HG02759 (cell line): Measurements from ENCODE around the gene AFTPH.
A peak's percentile ranks its signal among the peaks of the same experiment; 100 is the strongest.
"Not testable (repeated sequence)": the region's sequence is repeated elsewhere in the genome, so short reads cannot be mapped to it uniquely, and the experiment has no call there.

ENCODE experiments used
- ATAC-seq: cut with Tn5 transposase; IDR thresholded peaks from one replicate; pipeline ENCODE4 v1.9.1; 2021; ENCODE audit warnings: mild to moderate bottlenecking, moderate library complexity; ENCODE audit not compliant: unreplicated experiment

Gene AFTPH

DNA sequence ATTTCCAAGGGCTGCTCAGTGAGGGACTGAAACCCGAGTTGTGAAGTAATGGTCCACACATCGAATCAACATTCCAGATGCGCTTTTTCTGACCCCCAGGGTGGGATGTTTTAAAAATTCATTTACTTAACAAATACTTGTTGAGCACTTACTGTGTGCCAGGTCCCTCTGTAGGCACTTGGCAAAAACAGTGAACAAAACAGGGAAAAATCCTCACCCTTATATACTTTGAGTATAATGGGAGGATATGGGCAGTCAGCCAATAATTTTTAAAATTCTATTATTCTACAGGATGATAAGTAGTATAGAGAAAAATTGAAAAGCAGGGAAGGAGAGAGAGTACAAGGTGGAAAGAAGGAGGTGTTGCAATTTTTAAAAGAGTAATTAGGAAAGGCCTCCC lies 31.3 kb upstream of the AFTPH start:
- ATAC-seq, result no peak

DNA sequence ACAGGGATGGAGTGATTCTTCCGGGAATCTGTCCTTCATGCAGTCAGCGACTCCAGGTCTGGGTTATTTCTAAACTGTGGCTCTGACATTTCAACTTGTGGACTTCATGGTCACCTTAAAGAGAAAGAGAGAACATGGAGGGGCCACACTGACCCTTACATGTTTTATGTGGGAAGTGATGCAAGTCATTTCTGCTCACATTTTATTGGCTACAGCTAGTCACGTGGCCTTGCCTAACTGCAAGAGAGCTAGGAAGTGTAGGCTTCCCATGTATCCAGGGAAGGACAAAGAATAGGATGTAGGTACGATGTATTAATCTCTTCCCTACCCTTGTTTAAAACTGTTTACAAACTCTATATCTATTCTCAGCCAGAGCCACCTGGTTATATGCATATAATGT lies 30.3 kb upstream of the AFTPH start:
- ATAC-seq, result no peak

- no peak for ATAC-seq
These were observed 25.7 kb upstream of the AFTPH start for GRCh38 chr2:64498438-64498837.

DNA sequence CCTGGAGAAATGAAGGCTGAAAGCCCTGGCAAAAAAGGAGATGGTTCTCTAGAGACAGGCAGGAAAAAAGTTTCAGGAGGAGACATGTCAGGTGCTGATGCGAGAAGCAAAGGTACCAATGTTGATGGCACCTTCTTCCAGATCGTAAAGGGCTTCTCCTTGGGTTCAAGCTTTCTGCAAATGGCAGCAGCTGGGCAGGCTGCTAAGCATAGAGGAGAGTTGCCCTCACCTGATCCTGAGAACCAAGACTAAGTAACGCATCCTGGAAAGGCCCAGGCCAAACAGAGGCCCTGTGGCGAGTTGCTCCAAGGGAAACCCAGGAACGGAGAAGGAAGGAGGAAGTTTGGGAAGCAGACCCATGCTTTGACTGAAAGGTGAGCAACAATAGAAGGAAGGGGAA lies 23.6 kb upstream of the AFTPH start:
- ATAC-seq, result no peak

GRCh38 chr2:64501946-64502345 lies 22.2 kb upstream of the AFTPH start:
- ATAC-seq, result no peak

GRCh38 chr2:64502860-64503259 lies 21.3 kb upstream of the AFTPH start:
- ATAC-seq, result no peak

- no peak for ATAC-seq
These were observed 19.1 kb upstream of the AFTPH start for GRCh38 chr2:64504774-64505720.

GRCh38 chr2:64506686-64507085 lies 17.4 kb upstream of the AFTPH start:
- ATAC-seq, result no peak

GRCh38 chr2:64514008-64514407 lies 10.1 kb upstream of the AFTPH start:
- no peak for ATAC-seq

- ATAC-seq, result no peak
These were observed 9.0 kb upstream of the AFTPH start for GRCh38 chr2:64515086-64515485.

- ATAC-seq, result no peak
These were observed 7.2 kb upstream of the AFTPH start for GRCh38 chr2:64516651-64517510.

DNA sequence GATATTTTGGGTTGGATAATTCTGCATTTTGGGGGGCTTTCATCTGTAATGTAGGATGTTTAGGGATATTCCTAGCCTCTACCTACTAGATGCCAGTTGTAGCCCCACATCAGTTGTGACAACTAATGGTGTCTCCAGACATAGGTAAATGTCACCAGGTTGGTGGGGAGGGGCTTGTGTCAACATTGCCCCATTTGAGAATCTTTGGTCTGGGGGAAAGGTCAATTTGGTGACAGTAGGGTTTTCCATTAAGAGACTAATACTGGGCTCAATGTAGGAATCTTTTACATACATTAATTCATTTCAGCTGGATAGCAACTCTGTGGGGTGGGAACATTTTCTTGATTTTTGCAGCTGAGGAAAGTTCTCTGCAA lies 6.6 kb upstream of the AFTPH start:
- ATAC-seq, result no peak

DNA sequence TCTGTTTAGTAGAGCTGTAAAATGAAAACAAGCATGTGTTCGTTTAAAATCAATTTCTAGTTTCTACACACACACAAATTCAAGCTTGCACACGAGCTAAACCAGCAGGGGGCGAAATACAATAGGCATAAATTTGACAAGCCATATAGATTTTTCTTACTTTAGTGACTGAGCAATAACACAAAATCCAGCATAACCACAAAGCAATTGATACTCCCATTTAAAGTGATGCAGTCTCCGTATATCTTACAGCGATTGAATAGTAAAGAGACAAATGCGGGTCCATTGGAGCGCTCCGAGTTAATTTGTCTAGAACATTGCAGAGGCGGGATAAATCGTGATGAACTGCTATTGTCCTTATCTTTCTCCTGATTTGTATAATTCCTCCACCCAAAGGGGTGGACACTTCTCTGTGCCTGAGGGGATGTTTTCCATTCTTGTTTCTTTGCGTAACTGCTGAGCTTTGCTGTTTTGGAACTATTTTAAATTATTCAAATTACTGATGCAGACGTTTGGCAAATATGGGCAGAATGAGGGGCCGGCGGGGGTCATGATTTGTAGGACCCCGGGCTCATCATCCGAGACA lies 1.2 kb upstream of the AFTPH start:
- ATAC-seq, result no peak

GRCh38 chr2:64524604-64525316 lies 632 bp downstream of the AFTPH start:
- ATAC-seq, result peak; percentile 12

- ATAC-seq, result no peak
These were observed 1.1 kb downstream of the AFTPH start for GRCh38 chr2:64525317-64525613.

DNA sequence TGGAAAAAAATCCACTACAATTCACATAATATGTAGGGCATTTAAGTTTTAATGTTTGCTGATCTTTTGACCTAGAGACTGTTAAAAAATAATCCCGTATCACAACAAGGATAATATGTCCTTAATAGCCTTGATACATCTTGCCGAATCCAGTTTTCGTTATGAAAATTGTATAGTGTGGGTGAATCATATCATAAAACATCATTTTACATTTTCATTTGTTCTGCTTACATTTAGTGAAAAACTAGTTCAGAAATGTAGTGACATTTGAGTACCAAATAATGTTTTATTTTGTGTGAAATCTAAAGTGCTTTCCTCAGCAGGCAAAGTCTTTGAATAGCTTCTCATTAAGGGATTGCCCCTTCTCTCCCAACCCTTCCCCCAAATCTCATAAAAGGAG lies 1.9 kb downstream of the AFTPH start:
- ATAC-seq, result no peak

GRCh38 chr2:64530946-64531345 lies 6.8 kb downstream of the AFTPH start:
- ATAC-seq, result not testable (repeated sequence)

DNA sequence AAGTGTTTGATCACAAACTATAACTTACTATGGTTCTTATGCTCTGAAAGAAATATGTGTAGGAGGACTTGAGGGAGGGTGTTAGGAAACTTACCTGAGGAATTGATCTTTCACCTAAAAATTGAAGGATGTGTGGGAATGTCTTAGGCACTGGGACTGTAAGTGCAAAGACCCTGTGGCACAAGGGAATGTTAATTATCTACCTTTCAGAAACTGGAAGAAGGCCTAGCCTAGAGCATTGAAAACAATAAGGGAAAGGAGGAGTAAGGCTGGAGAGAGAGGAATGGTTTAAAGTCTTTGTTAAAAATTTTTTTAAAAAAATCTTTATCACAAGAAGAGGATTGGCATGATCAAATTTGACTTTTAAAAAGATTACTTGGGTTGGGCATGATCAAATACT lies 7.9 kb downstream of the AFTPH start:
- no peak for ATAC-seq

DNA sequence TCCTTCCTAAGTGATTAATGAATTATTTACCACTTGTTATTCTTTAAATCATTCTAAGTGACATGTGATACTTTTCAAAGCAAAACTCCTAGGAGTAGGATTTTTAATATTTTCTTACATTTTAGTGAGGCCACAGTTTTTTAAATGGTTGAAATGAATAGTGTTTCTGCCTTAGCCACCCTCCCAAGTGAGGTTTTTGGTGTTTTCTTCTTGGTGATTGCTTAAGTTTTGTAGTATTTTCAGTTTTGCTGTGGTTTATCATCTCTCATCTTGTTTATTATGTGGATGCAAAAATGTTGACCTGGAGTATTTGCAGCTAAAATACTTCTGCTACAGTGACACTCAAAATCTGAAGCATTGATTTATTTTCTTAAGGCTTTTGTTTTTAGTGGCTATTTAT lies 9.8 kb downstream of the AFTPH start:
- no peak for ATAC-seq

- ATAC-seq, result peak; percentile 39
These were observed 10.2 kb downstream of the AFTPH start for GRCh38 chr2:64534363-64534762.

GRCh38 chr2:64535024-64535423 lies 10.9 kb downstream of the AFTPH start:
- no peak for ATAC-seq
